ENCODE measurements around the gene NOL4L.

- TF ChIP-seq EZH2 (IDR thresholded peaks at IDR 0.05): no peak
- TF ChIP-seq POLR2AphosphoS5 (IDR thresholded peaks at IDR 0.05; ENCODE audit: borderline replicate concordance, low read depth, low read length): no peak
Observed at GRCh38 chr20:32569018-32569379, 16.1 kb downstream of the NOL4L start.
